CD4-positive, alpha-beta T cell treated with Interleukin-21 for 1 hour (primary cell): Measurements from ENCODE around the gene HDAC4.

ENCODE experiments used
- DNase-seq: peaks from one replicate; pipeline ENCODE4 v3.0.0-alpha.2; 2020

The HDAC4 gene

GRCh38 chr2:239246723-239247122 is 154.1 kb downstream of the HDAC4 start:
- DNase-seq = no peak

DNA sequence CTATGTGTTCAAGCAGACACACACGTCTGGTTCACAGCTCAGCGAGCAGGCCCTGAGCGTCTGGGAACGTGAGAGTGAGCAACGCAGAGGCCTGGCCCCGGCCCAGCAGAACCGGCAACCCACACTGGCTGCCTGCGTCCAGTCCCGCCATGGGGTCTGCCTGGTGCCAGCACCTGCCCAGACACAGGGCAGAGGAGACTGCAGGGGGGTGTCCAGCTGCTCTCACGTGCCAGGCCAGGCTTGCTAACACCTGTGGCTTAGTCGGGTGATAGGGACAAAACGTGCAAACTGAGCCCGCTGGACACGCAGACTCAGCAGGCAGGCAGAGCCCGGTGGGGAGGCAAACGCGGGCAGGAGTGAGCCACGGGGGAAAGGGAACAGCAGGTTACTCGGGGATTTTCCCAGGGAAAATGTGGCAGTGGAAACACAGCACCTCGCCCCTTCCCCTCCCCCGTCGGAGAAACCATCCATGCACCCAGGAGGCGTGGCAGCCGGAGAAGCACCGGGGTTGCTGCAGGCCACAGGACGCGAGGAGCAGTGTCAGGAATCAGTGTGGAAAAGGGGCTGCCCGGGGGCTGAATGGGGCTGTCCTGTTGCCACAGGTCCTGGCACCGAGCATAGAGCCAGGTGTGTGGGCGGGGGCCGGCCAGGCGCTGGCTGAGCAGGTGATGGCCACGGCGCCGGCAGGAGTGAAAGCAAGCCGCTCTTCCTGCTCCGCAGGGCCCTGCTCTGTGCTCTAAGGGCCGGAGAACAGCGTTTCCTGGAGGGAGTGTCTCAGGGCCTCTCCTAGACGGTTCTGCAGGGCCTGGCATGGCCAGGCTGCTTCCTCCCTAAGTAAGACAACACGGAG is 154.7 kb downstream of the HDAC4 start:
- no peak for DNase-seq

GRCh38 chr2:239245107-239245506 is 155.7 kb downstream of the HDAC4 start:
- no peak for DNase-seq

GRCh38 chr2:239244625-239245024 is 156.2 kb downstream of the HDAC4 start:
- no peak for DNase-seq

GRCh38 chr2:239241431-239241960 is 159.3 kb downstream of the HDAC4 start:
- no peak for DNase-seq

GRCh38 chr2:239240414-239240881 is 160.4 kb downstream of the HDAC4 start:
- DNase-seq = no peak

- no peak for DNase-seq
These were observed 161.0 kb downstream of the HDAC4 start for GRCh38 chr2:239239607-239240413.

DNA sequence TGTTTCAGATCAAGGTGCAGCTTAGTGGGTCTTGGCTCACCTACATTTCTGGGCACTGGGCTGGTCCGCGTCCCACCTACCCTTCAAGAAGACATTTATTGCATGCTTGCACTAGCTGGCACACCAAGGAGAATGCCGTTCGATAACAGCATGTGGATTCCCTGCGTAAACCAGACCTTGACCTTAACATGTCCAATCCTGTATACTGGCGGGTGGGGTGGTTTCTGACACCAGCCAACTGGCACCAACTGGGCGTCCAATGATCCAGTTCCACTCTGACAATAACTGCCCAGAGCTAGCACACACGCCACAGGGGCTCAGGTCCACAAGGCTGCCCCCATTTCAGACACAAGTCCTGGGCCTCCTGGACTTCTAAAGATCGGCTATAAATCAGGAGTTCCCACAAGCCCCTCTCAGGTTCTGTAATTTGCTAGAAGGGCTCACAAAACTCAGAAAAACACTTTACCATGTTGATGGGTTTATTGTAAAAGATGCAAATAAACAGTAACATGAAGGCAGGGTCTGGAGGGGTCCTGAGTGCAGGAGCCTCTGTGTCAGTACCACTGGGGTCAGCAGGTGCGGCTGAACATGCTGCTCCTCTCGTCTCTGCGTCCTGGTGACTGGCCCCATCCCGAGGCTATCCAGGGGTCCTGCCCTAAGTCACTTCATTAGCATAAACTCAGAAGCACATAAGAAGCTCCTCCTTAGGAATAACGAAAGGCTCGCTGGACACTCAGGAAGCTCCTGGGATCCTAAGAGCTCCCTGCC is 161.8 kb downstream of the HDAC4 start:
- DNase-seq = no peak

DNA sequence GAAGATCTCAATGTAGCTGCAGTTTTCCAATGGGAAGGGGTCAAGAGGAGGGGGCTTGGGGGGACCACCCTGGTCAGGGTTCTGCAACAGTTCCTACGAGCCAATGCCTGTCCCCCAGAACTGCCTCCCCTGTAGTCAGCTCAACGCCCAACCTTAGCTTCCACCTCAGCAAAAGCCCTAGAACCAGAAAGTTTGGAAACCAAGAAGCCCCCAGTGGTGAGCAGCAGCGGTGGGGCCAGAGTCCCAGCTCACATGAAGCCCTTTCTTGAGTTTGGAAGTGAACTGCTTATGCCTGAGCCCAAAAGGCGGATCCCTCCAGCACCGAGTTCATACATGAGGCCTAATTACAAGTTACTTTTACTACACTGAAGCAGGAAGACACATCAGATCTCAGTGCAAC is 162.4 kb downstream of the HDAC4 start:
- no peak for DNase-seq

DNA sequence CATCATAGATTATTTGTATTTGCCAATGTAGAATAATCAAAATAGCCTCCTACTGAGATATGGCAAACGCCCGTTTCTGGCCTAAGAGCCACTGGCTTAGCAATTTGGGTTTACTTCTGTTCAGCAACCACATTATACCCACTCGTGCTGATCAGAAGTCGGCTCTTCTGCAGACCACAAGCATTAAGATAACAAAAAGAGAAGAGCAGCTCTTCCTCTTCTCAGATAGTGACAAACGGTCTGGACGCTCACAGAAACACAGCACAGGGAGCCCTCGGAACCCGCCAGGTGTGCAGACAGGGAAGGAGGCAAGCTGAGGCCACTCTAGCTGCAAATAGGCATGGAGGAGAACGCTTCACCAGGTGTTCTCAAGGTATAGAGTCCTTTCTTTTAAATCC is 164.0 kb downstream of the HDAC4 start:
- DNase-seq = no peak

DNA sequence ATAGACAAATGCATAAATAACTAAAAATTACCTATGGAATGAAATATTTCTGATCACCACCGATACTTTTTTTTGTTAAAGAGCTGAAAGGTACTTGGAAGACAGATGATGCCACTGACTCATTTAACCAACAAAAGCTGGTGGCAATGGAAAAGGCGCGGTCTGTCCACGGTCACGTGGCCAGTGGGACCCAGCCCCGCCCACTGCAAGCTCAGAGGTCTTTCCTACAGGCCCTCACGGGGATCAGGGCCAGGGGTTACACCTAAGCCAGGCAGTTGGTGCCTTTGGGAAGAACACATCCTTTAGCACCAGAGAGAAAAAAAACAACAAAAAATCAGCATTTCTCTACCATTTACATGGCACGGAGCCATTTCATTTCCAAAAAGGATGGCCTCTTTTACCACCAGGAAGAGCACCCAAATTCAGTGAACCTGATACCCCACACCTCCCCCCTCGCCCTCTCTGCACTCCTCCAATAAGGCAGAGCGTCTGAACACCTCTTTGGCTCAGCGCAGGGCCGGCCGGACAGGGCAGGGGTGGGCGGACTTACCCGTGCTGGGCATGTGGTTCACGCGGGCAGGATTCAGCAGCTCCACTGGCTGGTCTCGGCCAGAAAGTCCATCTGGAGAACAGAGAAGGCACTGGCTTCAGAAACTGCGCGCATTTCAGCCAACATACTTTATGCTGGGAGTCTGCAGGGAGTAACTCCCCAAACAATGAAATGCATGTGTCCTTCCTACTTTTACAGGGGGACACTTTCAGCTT is 164.6 kb downstream of the HDAC4 start:
- no peak for DNase-seq

DNA sequence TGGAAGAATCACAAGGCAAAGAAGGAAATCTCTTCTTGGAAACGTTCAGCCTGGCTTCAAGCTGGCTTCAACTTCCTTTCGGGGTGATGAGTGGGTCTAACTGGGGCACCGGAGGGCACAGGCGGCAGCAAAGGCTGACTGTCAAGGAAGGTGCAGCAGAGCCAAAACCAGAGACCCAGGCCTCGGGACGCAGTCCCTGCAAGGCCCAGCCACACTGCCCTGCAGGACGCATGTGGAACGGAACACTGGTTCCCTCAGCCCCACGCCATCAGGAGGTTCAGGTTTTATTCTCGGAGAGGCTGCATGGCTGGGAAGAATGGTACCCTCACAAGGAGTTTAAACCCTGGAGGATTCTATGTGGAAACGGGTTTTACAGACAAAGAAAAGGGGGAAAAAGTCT is 165.5 kb downstream of the HDAC4 start:
- DNase-seq = no peak

DNA sequence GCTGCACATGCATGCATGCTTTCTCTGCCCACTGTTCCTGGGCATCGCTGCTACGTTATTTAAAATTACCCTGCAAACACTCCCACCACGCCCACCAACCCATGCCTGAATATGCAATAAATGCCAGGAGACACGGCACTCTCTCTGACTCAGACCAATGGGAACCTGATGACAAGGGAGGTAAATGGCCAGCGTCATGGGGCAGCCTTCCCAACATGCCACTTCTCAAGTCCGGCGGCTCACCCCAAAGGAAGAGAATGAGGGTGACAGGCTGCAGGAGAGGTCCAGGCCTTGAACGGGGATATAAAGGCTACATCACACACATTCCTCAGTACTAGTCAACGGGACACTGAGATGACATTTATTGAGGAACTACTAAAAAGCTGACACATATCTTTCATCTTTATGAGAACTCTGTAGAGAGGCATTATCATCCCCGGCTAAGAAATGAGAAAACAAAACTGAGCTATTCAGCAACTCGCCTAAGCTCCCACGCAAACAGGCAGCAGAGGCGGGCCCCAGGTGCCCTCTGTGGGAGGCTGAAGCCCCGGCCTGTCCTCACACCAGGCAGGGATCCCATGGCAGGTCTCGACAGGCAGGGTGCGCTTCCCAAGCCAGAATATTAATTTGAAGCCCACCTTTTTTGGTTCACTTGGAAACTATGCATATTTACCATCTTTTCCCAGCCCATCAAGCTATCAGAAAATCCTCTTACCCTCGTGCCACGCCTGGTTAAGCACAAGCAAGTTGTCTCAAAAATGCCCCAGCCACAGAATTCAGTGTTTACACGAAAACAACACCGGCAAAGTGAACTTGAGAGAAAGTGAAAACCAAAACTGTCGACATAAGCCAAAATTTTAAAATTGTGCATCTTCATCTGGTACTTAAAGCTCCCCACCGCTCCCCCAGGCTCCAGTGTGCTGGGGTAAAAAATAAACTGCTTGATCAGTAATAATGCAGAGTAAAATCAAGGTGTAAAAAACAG is 166.3 kb downstream of the HDAC4 start:
- DNase-seq = no peak

GRCh38 chr2:239233576-239233975 is 167.2 kb downstream of the HDAC4 start:
- DNase-seq = no peak

GRCh38 chr2:239232195-239232578 is 168.6 kb downstream of the HDAC4 start:
- no peak for DNase-seq

GRCh38 chr2:239231231-239232194 is 169.3 kb downstream of the HDAC4 start:
- no peak for DNase-seq

DNA sequence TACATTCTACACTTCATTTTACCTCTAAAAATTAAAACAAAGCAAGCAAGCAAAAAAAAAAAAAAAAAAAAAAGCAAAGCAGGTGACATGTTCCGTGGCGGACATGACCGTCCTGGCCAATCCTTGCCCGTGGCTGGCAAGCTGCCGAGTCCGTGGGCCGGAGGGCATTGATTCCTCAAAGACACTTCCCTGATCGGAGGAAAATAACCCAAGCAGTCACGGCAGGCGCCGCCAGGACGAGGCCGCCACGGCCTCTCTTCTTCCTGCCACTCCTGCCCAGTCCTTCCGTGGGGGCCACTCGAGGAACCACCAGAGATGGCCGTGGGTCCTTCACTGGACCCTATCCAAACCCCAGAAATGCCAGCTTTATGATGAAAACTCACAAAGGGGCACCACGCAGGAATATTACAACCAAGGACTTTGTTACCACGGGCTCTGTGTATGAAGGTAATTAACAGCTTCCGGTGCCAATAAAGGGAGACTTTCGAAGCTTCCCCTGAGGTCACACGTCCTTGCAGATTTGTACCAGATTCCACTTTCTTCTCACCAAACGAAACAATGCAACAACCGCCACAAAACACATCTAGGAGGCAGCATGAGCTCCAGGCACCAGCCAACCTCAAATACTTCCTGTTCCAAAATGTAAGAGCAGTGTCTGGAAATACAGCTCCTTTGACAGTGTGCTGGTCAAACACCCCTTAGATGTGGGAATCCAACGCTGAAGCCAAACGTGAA is 170.3 kb downstream of the HDAC4 start:
- peak; percentile 27 for DNase-seq

- DNase-seq = no peak
These were observed 171.1 kb downstream of the HDAC4 start for GRCh38 chr2:239229545-239230279.
